GM12878 (cell line): ENCODE results near the gene CLASP1.

Experiments used
- ATF2 ChIP-seq: IDR thresholded peaks from 2 replicates; pipeline ENCODE4 v1.6.1; 2012; ENCODE audit warnings: low read length, inconsistent platforms
- CTCF ChIP-seq, 3 experiments: IDR thresholded peaks in 2 of 3; conservative IDR thresholded peaks in 1 of 3; 2 replicates each; pipeline ENCODE4 v1.5.1; 2011; ENCODE audit warnings: low read depth in 3 of 3, low read length in 3 of 3, mild to moderate bottlenecking in 3 of 3, control low read depth in 2 of 3, moderate library complexity in 2 of 3, inconsistent platforms in 1 of 3, mixed read lengths in 1 of 3; ENCODE audit not compliant: control insufficient read depth in 2 of 3, insufficient read depth in 1 of 3; ENCODE audit errors: extremely low read depth in 1 of 3
- FOS ChIP-seq: IDR thresholded peaks from 3 replicates; pipeline ENCODE4 v1.6.1; 2011; ENCODE audit warnings: borderline replicate concordance; ENCODE audit not compliant: insufficient read length; ENCODE audit errors: extremely low read depth
- HDAC2 ChIP-seq: fragments of 200-600 bp; sonication (generic); IDR thresholded peaks from 2 replicates; pipeline ENCODE4 v1.6.1; 2017
- HDGF ChIP-seq: fragments of 450-650 bp; IDR thresholded peaks from 2 replicates; pipeline ENCODE4 v1.6.1; 2016; ENCODE audit warnings: antibody characterized with exemption
- POLR2A ChIP-seq: IDR thresholded peaks from 2 replicates; pipeline ENCODE4 v1.6.1; 2011; ENCODE audit warnings: low read depth, mild to moderate bottlenecking, low read length
- POLR2AphosphoS5 ChIP-seq: IDR thresholded peaks from 2 replicates; pipeline ENCODE4 v1.6.1; 2011; ENCODE audit warnings: mild to moderate bottlenecking, low read length, inconsistent platforms
- SMC3 ChIP-seq: IDR thresholded peaks from 2 replicates; pipeline ENCODE4 v1.6.1; 2011; ENCODE audit warnings: low read length, improper control_type of control experiment, borderline replicate concordance
- WRNIP1 ChIP-seq: IDR thresholded peaks from 2 replicates; pipeline ENCODE4 v1.6.1; 2011; ENCODE audit warnings: low read depth, low read length, improper control_type of control experiment, borderline replicate concordance
- YY1 ChIP-seq: IDR thresholded peaks from 2 replicates; pipeline ENCODE4 v1.6.1; 2011; ENCODE audit warnings: low read depth, mild to moderate bottlenecking, low read length

GRCh38 chr2:121359170-121359569 lies 290.1 kb downstream of the CLASP1 start:
- TF ChIP-seq HDAC2 (no peak), POLR2AphosphoS5 (no peak), YY1 (no peak), ATF2 (no peak), POLR2A (no peak), SMC3 (no peak), CTCF (IDR thresholded peaks at IDR 0.05 in 2 of 3, conservative IDR thresholded peaks at IDR 0.05 in 1 of 3; ENCODE audit: control insufficient read depth in 2 of 3, extremely low read depth in 1 of 3, insufficient read depth in 1 of 3, low read depth in 3 of 3, low read length in 3 of 3) (no peak), FOS (no peak), HDGF (no peak), WRNIP1 (no peak)
